Measurements from ENCODE around the gene OR52E4. TPM values are rescaled to one million over a fixed set of nuclear protein-coding genes. Genes with fewer than 3 reads are reported as not detected.

OR52E4 gene
- total RNA-seq: not detected in 2 replicates

DNA sequence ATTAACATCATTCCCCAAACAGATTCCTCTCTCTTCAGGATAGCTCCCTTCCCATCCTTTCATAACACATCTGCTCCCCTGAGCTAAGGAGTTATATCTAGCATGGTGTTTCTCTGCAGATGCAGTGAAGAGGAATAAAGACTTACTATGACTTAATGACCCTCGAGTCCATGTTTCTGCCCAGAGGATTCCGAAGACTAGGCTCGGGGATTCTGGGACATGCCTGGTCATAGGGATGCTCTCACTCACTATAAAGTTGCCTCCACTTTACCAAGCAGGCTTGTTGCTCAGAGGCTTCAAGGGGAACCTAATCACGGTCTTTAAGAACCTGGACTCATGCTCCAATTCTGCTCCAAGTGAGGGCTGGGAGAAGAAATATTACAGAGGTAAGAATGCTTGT, at the start of gene OR52E4:
Gene OR52E4 (plus strand): TSS at position 301 of the 400 bp plus-strand sequence. CDS start 3,664 bp downstream, outside the sequence.

DNA sequence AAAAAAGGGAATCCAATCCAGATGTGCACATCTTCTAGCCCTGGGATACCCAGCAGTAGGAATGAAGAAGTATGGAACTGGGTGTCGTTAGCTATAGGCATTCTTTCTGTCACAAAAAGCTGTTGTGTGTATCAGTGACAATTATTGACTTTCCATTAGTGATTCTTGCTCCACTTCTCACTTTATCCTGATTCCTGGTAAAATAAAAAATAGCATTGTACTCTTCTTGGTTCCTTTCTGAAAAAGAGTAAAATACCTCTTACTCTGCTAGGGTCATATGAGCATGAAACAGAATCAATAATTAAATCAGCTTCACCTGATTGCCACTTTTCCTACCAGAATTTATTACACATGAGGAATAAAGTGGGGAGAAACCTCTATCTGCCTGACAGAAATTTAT, 38.6 kb upstream of the OR52E4 start, which contains the start of gene OR52E6:
Gene OR52E6 (minus strand): TSS at position 101 of the 400 bp plus-strand sequence. CDS start 0 bp downstream, at position 101.

GRCh38 chr11:5857590-5857989, 22.8 kb upstream of the OR52E4 start, which contains the start of gene OR52E8:
Gene OR52E8 (minus strand): TSS chr11:5857690. CDS start chr11:5857690, 0 bp downstream.

GRCh38 chr11:5892908-5893307, 12.5 kb downstream of the OR52E4 start, which contains the start of gene OR52E5:
Gene OR52E5 (plus strand): TSS chr11:5893208. CDS start chr11:5900777, 7,569 bp downstream.

Other genes starting within 250 kb of the OR52E4 start
- gene TRIM5, start 195.6 kb upstream of the OR52E4 start, total RNA-seq: 71.9 and 92.7 TPM in 2 replicates
- gene TRIM22, start 190.8 kb upstream of the OR52E4 start, total RNA-seq: 114 and 115 TPM in 2 replicates
- gene OR56B1, start 144.2 kb upstream of the OR52E4 start, total RNA-seq: not detected in 2 replicates
- gene OR52N4, start 126.4 kb upstream of the OR52E4 start, total RNA-seq: not detected in 2 replicates
- gene OR52N5, start 97.3 kb upstream of the OR52E4 start, total RNA-seq: 0.07 TPM in 1 of 2 replicates, not detected in the other
- not detected in 2 replicates for gene OR52N1, start 89.4 kb upstream of the OR52E4 start, total RNA-seq
- gene OR52N2, start 71.7 kb upstream of the OR52E4 start, total RNA-seq: not detected in 2 replicates
- not detected in 2 replicates for gene OR52E6, start 38.7 kb upstream of the OR52E4 start, total RNA-seq
- not detected in 2 replicates for gene OR52E8, start 22.9 kb upstream of the OR52E4 start, total RNA-seq
- gene OR52E5, start 12.6 kb downstream of the OR52E4 start, total RNA-seq: not detected in 2 replicates
- not detected in 2 replicates for gene OR56A3, start 61.6 kb downstream of the OR52E4 start, total RNA-seq
- gene OR56A5, start 87.9 kb downstream of the OR52E4 start, total RNA-seq: not detected in 2 replicates
- not detected in 2 replicates for gene OR52L1, start 106.4 kb downstream of the OR52E4 start, total RNA-seq
- not detected in 2 replicates for gene OR56A4, start 126.3 kb downstream of the OR52E4 start, total RNA-seq
- gene OR56A1, start 150.1 kb downstream of the OR52E4 start, total RNA-seq: under 0.01 TPM in 1 of 2 replicates, not detected in the other
- not detected in 2 replicates for gene OR56B4, start 227.1 kb downstream of the OR52E4 start, total RNA-seq